ENCODE measurements around the gene MYO3A.
"Not testable (repeated sequence)": the region's sequence is repeated elsewhere in the genome, so short reads cannot be mapped to it uniquely, and the experiment has no call there.

Gene MYO3A

GRCh38 chr10:25989951-25990350 is 55.9 kb downstream of the MYO3A start:
- DNase-seq, result no peak

DNA sequence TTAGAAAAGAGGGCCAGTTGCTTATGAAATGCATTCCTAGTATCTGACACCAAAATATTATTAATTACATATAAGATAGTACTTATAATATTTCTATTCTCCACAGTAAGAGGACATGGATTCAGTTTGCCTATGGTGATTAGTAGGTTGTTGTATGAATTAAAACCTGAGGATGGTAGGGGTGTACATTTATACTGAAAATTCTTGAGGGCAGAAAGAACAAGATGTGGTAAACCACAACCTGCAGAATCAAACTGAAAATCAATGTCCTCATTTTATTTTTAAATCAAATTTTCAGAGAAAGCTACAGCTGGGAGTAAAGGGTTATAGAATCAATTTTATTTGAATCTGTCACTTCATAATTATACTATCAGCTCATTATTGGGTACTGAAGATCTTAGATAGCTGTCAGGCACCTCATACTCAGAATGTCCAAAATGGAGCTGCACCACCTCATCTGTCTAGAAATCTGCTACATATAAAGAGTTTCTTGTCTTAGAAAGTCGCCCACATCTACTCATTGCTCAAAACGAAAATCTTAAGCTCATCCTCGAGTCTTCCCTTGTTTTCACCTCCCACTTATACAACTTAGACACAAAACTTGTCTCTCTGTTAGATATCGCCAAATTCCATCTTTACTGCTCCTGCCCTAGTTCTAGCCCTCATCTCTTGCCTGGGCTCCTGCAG is 65.4 kb downstream of the MYO3A start:
- no peak for DNase-seq

- DNase-seq, result no peak
Observed at GRCh38 chr10:26000971-26001370, 66.9 kb downstream of the MYO3A start.

DNA sequence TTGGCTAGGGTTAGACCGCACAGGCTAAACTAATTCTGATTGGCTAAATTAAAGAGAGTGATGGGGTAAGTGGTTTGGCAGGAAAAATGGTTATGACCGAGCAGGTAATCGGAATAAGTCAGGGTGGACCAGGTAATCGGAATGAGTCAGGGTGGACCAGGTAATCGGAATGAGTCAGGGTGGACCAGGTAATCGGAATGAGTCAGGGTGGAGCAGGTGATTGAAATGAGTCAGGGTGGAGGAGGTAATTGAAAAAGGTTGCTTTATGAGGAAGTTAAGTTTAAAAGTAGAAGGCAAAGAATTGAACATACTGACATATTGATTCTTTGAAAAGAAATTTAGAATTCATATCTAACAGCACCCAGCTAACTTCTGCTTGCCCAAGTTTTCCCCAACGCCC is 68.4 kb downstream of the MYO3A start:
- not testable (repeated sequence) for DNase-seq

DNA sequence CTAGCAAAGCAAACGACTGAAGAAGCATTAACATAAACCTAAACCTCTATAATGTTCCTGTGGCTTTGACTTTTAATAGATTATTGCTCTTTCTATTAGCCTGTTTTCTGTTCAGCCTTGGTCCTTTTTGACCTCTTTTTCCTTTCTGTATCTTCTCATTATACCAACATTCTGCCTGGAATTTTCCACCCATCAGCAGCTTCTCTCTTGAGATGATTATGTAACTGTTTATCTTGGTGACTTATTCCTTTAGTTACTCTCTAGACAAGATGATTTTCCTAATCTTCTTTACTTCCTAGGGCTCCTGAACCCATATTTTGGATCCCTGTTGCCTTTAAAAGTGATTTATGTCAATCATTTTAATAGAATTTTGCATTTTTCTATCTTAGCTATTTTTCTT is 81.1 kb downstream of the MYO3A start:
- DNase-seq, result no peak

DNA sequence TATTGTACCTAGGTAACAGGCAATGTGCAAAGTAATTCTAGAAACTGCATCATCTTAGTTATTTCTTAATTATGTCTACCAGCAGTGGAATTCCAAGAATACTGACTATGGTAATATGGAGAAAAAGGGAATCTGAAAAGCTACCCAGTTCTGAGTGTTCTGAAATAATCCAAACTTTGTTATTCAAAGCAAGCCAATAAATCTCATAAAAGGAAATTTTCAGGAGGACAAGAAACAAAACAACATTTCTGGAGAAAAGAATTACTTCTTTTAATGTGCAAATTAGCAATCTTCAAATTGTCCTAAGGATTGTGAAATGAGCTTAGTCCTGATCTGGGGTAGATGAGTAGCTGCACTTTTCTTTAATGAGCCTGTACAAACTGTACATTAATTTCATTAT is 88.8 kb downstream of the MYO3A start:
- no peak for DNase-seq

- no peak for DNase-seq
Observed at GRCh38 chr10:26024303-26024702, 90.3 kb downstream of the MYO3A start.

DNA sequence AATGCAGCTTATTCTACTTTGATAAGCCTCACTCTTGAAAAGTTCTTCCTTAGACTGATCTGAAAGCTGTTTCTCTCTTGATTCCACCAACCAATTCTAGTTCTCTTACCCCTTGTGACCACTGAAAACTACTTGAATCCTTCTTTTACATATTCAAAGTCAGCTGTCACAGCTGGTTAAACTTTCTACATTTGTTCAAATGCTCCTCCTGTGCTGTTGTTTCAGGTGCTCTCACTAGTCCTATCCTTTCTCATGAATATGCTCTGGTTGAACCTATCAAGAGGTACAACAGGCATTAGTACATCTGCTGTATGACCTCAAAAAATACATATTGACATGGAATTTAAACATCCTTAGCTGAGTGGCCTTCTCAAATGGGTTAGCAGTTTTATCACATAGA is 91.5 kb downstream of the MYO3A start:
- DNase-seq, result no peak

- DNase-seq, result no peak
Observed at GRCh38 chr10:26029858-26030257, 95.8 kb downstream of the MYO3A start.

- no peak for DNase-seq
Observed at GRCh38 chr10:26031300-26031699, 97.3 kb downstream of the MYO3A start.

DNA sequence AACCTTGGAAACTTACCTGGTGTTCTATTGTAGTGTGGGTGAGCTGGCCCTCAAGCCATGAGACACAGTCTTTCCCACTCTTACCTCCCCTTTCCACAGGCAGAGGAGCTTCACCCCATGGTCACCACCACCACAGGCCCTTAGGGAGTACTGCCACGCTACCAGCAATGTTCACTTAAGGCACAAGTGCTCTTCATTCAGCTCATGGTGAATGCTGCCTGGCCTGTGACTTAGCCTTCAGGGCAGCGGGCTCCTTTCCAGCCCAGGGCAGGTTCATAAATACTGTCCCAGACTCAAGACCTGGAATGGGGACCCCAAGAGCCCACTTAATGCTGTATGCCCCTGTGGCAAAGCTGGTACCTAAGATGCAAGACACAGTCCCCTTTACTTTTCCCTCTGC is 109.4 kb downstream of the MYO3A start:
- no peak for DNase-seq

DNA sequence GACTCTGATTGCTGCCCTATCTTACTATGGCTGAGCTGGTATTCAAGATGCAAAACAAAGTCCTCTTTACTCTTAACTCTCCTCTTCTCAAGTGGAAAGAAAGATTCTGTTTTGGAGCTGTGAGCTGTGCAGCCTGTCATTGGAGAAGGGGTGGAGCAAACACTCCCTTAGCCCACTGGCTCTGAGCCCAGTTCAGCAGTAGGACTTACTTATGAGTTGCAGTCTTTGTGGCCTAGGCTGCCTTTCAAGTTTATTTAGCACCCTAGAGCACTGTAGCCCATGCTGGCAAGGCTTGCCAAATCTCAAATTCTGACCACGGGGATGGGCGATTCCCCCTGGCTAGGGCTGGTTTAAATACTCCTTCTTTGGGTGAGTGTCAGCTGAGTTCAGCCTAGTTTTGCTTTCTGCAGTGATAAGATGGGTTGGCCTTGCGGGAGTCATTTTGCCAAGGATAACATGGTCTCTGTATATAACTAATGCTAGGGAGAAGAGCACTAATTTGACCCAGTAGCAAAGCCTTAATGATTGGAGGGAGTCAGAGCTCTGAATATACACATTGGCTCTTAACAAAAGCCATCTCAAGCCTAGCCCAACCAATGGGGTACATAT is 110.2 kb downstream of the MYO3A start:
- no peak for DNase-seq

DNA sequence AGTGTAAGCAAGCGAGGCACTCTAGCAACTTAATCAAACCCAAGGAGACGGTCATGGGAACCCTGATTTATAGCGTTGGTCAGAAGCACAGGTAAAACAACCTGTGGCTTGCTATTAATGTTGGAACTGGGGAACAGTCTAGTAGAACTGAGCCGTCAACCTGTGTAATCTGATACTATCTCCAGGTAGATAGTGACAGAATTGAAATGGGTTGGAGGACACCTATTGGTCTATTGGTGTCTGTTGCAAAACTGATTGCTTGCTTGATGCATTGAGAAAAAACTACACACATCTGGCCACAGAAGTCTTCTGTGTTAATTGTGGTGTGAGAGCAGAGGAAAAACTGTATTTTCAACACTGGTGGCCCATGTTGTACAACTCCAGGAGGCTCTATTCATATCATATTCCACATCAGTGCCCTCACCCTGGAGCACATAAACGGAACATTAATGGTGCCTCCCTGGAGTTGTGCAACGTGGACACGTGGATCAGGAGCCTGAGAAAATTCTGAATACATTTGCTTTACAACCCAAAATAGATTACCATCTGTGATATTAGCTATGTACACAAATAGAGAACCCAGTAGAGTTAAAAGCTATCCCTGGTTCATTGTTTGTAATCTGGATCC is 112.2 kb downstream of the MYO3A start:
- no peak for DNase-seq

DNA sequence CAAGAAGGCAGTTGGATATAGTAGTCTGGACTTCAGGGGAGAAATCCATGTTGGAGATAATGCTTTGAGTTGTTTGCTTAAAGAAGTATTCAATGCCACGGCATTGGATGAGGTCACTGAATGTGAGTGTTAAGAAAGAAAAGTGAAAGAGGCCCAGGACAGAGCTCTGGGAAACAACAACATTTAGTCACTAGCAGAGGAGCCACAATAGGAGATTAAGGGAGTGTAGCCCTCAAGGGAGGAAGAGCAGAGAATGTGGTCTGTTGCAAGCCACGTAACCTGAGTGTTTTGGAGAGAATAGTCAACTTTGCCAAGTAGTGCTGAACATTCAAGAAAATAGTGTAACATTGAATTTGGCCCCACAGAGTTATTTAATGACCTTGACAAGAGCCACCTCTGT is 114.7 kb downstream of the MYO3A start:
- DNase-seq, result no peak

GRCh38 chr10:26052326-26052725 is 118.3 kb downstream of the MYO3A start:
- DNase-seq, result no peak

DNA sequence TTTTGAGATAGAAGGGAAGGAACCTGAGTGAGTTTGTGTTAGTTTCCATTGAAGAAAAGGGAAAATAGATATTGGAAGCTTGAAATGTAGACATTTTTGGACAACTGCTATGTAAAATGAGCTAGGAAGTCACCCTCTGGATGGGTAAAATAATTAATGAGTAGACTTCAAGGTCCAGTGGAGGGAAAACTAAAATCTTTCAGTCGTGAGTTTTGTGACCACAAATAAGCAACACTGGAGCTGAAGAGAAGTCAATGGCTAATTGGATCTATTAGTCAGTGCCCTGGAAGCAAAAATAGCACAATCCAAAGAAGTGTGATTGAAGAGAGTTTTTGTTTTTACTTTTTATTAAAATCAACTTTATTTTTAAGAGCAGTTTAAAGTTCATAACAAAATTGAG is 123.4 kb downstream of the MYO3A start:
- no peak for DNase-seq

GRCh38 chr10:26064106-26064505 is 130.1 kb downstream of the MYO3A start:
- no peak for DNase-seq

DNA sequence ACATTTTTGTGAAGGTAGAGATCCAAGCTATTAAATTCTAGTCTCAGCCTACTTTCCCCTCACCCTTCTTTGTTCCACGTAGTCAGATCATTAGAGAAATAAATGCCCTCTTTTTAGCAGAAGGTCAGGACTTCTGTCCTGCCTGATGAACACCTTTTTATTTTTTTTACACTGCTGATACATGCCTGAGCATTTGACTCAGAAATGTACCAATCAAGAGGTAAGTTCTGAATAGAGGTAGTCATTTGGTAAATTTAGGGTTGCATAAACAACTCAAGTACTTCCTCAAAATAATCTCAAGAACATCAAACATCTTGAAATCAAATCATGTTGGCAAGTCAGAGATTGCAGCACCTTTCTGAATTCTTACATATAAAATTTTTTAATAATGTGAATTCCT is 133.7 kb downstream of the MYO3A start:
- DNase-seq, result no peak

DNA sequence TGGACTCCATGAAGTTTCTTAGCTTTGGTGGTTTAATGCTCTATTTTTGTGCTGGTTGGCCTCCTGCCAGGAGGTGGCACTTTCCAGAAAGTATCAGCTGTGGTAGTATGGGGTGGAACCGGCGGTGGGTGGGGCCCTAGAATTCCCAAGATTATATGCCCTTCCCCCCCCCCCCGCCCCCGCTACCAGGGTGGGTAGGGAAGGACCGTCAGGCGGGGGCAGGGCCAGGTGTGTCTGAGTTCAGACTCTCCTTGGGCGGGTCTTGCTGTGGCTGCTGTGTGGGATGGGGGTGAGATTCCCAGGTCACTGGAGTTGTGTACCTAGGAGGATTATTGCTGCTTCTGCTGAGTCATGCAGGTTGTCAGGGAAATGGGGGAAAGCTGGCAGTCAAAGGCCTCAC is 146.9 kb downstream of the MYO3A start:
- not testable (repeated sequence) for DNase-seq

GRCh38 chr10:26081459-26081858 is 147.4 kb downstream of the MYO3A start:
- no peak for DNase-seq

GRCh38 chr10:26085549-26085948 is 151.5 kb downstream of the MYO3A start:
- DNase-seq, result no peak

GRCh38 chr10:26087666-26088065 is 153.6 kb downstream of the MYO3A start:
- DNase-seq, result no peak

DNA sequence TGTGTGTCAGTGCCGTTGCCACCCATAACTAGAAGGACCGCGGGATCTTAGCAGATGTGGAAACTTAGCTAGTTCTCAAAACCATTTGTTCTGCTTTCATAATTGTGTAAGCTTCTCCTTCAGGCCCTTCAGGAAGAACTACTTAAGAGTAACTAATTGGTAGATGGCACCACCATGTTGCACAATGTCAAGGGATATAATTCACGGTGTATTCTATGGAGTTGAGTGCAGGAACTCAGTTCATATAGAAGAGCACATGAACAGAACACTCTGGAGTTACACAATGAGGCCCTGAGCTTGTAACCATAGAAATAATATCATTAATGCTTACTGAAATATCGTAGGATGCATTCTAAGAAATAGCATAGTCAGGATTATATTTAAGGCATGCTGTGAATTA is 156.0 kb downstream of the MYO3A start:
- DNase-seq, result no peak

DNA sequence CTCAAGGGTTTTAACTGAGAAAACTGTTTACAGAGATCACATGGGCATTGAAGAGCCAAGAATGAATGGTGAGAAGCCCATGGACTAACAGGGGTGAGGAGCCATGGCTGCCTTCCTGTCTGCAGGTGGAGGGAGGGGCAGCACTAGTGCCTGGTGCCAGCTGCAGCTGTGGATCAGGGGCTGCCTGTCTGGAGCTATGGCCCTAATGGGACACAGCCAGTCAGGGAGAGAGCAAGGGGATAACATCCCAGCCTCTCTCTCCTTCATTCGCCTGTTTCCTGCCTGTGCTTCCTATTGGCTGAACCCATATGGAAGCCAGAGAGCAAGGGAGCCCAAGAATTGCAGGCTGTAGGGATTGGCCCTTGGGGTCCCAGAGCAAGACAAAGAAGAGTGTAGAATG is 156.7 kb downstream of the MYO3A start:
- no peak for DNase-seq

DNA sequence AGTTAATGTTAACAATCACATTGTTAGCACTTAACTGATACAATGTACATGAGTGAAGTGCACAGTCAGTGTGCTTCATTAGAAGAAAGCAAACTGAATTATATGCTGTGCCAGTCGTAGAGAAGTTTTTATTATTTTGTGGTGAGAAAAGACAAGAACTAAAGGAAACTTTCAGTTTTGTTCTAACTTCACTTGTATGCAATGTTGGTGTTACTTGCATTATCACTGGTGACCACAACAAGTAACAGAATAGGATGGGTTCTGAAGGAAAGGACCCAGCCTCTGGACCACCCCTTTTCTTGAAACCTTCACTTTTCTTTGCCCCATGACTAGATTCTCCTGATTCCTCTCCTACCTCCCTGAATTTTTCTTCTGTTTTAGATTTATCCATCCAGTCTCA is 159.2 kb downstream of the MYO3A start:
- no peak for DNase-seq
